Loucy (cell line): ENCODE results near the gene CHST1.

Experiments
- EZH2phosphoT487 ChIP-seq: fragments of 200-600 bp; IDR thresholded peaks from 2 replicates; pipeline ENCODE4 v1.6.1; 2018; ENCODE audit warnings: antibody characterized with exemption, mild to moderate bottlenecking, moderate library complexity, borderline replicate concordance
- TF ChIP-seq, protein P1 (sequence below): fragments of 200-600 bp; sonication (generic); conservative IDR thresholded peaks from 2 replicates; pipeline ENCODE4 v1.5.1; 2014; ENCODE audit warnings: mild to moderate bottlenecking, antibody characterized with exemption, low read length

DNA sequence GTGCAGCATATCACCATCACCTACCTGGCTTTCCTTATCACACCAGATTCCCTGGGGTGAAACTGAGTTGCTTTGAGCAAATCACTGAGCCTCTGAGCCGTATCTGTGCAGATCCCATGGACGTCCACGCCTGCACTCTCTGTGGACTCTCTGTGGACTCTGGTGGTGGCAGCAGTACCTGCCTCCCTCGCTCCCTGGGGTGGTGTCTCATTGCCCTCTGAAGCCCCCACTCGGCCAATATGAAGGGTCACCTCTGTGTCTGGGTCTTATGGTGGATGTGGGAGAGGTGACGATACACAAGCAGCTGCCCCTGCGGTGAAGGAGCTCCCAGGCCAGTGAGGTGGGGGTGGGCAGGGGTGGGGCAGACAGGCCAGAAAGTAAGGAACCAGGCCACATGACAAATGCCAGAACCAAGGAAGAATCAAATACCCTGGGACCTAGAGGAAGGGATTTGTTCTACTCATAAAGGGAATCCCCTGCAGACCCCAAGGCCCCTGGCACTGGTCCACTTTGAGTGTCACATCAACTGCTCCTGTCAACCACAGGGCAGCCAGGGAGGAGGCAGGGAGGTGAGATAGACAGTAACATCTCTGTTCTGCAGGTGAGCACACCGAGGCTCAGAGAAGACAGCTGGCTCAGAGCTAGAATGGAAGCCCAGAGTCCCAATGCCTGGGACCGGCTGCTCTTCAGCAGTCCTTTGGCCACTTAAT, 9.2 kb upstream of the CHST1 start:
- TF ChIP-seq, protein P1, sequence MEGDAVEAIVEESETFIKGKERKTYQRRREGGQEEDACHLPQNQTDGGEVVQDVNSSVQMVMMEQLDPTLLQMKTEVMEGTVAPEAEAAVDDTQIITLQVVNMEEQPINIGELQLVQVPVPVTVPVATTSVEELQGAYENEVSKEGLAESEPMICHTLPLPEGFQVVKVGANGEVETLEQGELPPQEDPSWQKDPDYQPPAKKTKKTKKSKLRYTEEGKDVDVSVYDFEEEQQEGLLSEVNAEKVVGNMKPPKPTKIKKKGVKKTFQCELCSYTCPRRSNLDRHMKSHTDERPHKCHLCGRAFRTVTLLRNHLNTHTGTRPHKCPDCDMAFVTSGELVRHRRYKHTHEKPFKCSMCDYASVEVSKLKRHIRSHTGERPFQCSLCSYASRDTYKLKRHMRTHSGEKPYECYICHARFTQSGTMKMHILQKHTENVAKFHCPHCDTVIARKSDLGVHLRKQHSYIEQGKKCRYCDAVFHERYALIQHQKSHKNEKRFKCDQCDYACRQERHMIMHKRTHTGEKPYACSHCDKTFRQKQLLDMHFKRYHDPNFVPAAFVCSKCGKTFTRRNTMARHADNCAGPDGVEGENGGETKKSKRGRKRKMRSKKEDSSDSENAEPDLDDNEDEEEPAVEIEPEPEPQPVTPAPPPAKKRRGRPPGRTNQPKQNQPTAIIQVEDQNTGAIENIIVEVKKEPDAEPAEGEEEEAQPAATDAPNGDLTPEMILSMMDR, result no peak
- TF ChIP-seq EZH2phosphoT487, result no peak
